Sigmoid colon (tissue), 7 donors: ENCODE data around the gene CLDN16. TPM values are rescaled to one million over a fixed set of nuclear protein-coding genes. Genes with fewer than 3 reads are reported as not detected.

ENCODE experiments used
- DNase-seq: peaks from one replicate; pipeline ENCODE4 v3.0.0-alpha.2; 2019
- H3K27ac ChIP-seq, 4 donors: fragments of 200-600 bp; sonication (generic); one replicate each; pipeline ENCODE4 v1.5.1; 2016 to 2019; ENCODE audit warnings: mild to moderate bottlenecking in 1 of 4
- H3K27me3 ChIP-seq, 3 donors: fragments of 200-600 bp; sonication (generic); one replicate each; pipeline ENCODE4 v1.5.1; 2019; ENCODE audit warnings: mild to moderate bottlenecking in 1 of 3
- H3K36me3 ChIP-seq, 4 donors: fragments of 200-600 bp; sonication (generic); one replicate each; pipeline ENCODE4 v1.5.1; 2016 to 2019
- H3K4me1 ChIP-seq, 4 donors: fragments of 200-600 bp; sonication (generic); one replicate each; pipeline ENCODE4 v1.5.1; 2017 to 2019
- H3K4me3 ChIP-seq, 4 donors: fragments of 200-600 bp; sonication (generic); one replicate each; pipeline ENCODE4 v1.5.1; 2017 to 2019; ENCODE audit warnings: mild to moderate bottlenecking in 2 of 4, moderate library complexity in 1 of 4
- H3K9me3 ChIP-seq, 4 donors: fragments of 200-600 bp in 3 of 4; sonication (generic) in 3 of 4; one replicate each; pipeline versions ENCODE4 v1.5.1 to v1.6.1; 2013 to 2019
- EP300 ChIP-seq, 4 donors: sonication (generic); formaldehyde crosslinking; IDR thresholded peaks; one replicate each; pipeline ENCODE4 v1.6.1; 2017; ENCODE audit warnings: antibody characterized with exemption in 4 of 4
- POLR2A ChIP-seq, 2 donors: fragments of 450-650 bp; IDR thresholded peaks; one replicate each; pipeline ENCODE4 v1.6.1; 2016; ENCODE audit warnings: antibody characterized with exemption in 2 of 2, mild to moderate bottlenecking in 2 of 2, moderate library complexity in 2 of 2
- POLR2AphosphoS5 ChIP-seq, 4 donors: sonication (generic); formaldehyde crosslinking; IDR thresholded peaks; one replicate each; pipeline ENCODE4 v1.6.1; 2017; ENCODE audit warnings: antibody characterized with exemption in 4 of 4
- WGBS, 2 donors: extraction: QIAGEN DNeasy Blood & Tissue Kit; methylation state at CpG; one replicate each; pipeline ENCODE4 v1.1.7; 2013; 5-methylcytosine and 5-hydroxymethylcytosine counted together
- intact Hi-C: fragments of 100-400 bp; cut with DNase I; formaldehyde crosslinking; loops from one replicate; pipeline ENCODE4 v1.15.1; 2023
- polyA plus RNA-seq, 3 donors: library from polyadenylated mRNA; stranded (reverse); fragments of 200-250 nt; gene quantifications; one replicate each; pipeline ENCODE4 v1.2.3, GENCODE V29; 2013
- total RNA-seq, 4 donors: library from RNA; depleted of rRNA; stranded (reverse); fragments of >200 nt; gene quantifications; one replicate each; pipeline ENCODE4 v1.1.0, GENCODE V29; 2016
- TF ChIP-seq, protein P1 (sequence below), 4 experiments: fragments of 450-650 bp in 3 of 4; fragments of 200-600 bp in 1 of 4; IDR thresholded peaks; one replicate each; pipeline ENCODE4 v1.5.1; 2016 to 2019; ENCODE audit warnings: antibody characterized with exemption in 4 of 4, mild to moderate bottlenecking in 3 of 4, moderate library complexity in 2 of 4
- donor health status: healthy with polysubstance abuse.
- donor health status: Bipolar disorder and iron deficiency.
- donor health status: healthy.

Gene CLDN16
- total RNA-seq (not detected), polyA plus RNA-seq (under 1 TPM in 1 of 3 donors, not detected in 2; 0.01 TPM)

DNA sequence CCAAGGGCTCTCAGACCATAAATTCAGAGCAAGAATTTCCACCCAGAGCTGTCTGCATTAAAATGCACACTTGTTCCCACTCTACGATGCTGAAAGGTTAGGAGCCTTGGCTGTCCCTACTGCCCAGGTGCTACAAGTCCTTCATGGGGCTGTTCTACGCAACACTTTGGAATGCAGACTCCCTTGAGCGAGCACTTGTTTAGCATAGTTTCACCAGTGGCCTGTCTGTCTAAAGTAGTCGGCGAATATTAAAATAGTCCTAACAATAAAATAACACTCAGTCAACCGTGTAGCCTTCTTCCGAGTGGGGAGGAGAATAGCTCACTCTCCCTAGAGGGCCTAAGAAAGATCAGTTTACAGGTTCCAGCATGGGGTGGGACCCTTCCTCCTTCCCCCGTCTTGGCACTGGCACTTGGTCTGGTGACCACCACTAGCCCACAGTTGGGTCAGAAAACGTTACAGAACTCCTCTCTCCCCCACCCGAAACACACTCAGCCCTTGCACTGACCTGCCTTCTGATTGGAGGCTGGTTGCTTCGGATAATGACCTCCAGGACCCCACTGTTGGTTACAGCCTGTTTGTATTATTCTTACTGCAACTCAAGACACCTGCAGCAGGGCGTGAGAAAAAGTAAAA is at the start of gene CLDN16:
TSS of gene CLDN16 (plus strand) at position 586 of the 636 bp plus-strand sequence. CDS start 167 bp downstream, outside the sequence.
- H3K27me3 ChIP-seq, result no peaks in the 10 kb centered on the region
- no peaks in the 10 kb centered on the region for H3K9me3 ChIP-seq
- H3K4me3 ChIP-seq, result no peak within 1 kb of the TSS
- no peaks in the 10 kb centered on the region for H3K36me3 ChIP-seq
- H3K4me1 ChIP-seq, result no peaks in the 10 kb centered on the region
- DNase-seq, result no peak
- TF ChIP-seq EP300 (IDR thresholded peaks at IDR 0.05) (no peak), POLR2A (IDR thresholded peaks at IDR 0.05) (no peak), POLR2AphosphoS5 (IDR thresholded peaks at IDR 0.05) (no peak)
- TF ChIP-seq, protein P1, sequence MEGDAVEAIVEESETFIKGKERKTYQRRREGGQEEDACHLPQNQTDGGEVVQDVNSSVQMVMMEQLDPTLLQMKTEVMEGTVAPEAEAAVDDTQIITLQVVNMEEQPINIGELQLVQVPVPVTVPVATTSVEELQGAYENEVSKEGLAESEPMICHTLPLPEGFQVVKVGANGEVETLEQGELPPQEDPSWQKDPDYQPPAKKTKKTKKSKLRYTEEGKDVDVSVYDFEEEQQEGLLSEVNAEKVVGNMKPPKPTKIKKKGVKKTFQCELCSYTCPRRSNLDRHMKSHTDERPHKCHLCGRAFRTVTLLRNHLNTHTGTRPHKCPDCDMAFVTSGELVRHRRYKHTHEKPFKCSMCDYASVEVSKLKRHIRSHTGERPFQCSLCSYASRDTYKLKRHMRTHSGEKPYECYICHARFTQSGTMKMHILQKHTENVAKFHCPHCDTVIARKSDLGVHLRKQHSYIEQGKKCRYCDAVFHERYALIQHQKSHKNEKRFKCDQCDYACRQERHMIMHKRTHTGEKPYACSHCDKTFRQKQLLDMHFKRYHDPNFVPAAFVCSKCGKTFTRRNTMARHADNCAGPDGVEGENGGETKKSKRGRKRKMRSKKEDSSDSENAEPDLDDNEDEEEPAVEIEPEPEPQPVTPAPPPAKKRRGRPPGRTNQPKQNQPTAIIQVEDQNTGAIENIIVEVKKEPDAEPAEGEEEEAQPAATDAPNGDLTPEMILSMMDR (IDR thresholded peaks at IDR 0.05), result no peak
- intact Hi-C loops, result no loop called here
- no peak within 1 kb of the TSS for H3K27ac ChIP-seq
- WGBS, 2 donors, result 87 to 88% methylated on average over 12 of the region's 12 CpGs

DNA sequence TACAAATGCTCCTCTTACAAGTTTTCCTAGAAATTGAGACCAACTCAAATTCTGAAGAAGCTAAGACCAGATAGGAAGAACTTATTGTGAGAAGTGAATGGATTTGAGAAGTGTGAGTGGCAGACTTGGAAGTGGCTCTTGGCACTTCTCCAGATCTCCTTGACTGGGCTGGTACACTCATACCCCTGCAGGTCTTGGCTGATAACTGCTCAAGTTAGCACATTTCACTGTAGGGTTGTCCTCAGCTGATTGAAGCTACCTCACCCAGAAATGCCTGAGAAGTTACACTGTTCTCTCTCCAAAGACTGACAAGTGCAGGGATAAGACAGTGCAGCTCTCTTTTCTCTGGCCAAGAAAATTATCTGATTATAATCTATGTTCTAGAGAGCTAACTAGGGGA is 49.2 kb upstream of the CLDN16 start:
- intact Hi-C loops, result no loop called here

DNA sequence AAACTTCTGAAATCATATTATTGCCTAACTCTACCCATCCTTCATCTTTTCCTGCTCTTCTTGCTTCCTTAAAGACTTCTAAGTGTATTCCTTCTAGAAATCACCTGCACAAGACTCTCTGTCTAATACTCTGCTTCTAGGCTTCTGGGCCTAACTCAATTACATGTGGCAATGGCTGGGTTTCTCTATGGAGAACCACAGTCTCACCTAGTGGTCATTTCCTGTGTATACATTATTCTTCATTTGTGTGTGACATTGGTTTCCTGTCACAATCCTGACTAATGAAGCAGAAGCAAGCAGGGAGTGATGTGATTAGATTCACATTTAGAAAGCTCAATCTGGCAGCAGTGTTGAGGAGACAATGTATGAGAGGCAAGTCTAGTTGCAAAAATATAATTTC is 48.8 kb upstream of the CLDN16 start:
- Histone ChIP-seq H3K4me1 (peaks cover 0 to 6% (median 0%) of the 10 kb centered on the region in 4 donors), H3K27ac (no peak overlapping the region), H3K4me3 (no peak overlapping the region), H3K36me3 (no peaks in the 10 kb centered on the region), H3K9me3 (no peaks in the 10 kb centered on the region), H3K27me3 (no peaks in the 10 kb centered on the region)
- intact Hi-C loops, result no loop called here
- no peak for DNase-seq
- TF ChIP-seq, protein P1 (IDR thresholded peaks at IDR 0.05), result no peak
- TF ChIP-seq POLR2AphosphoS5 (IDR thresholded peaks at IDR 0.05) (no peak), POLR2A (IDR thresholded peaks at IDR 0.05) (no peak), EP300 (IDR thresholded peaks at IDR 0.05) (no peak)

More for the DNA sequence above, 49.2 kb upstream of the CLDN16 start:
- no peak for DNase-seq
- H3K4me1 ChIP-seq, result peaks cover 0 to 6% (median 0%) of the 10 kb centered on the region in 4 donors
- H3K9me3 ChIP-seq, result no peaks in the 10 kb centered on the region
- no peak for TF ChIP-seq EP300 (IDR thresholded peaks at IDR 0.05)
- no peak for TF ChIP-seq POLR2A (IDR thresholded peaks at IDR 0.05)
- TF ChIP-seq POLR2AphosphoS5 (IDR thresholded peaks at IDR 0.05), result no peak
- TF ChIP-seq, protein P1 (IDR thresholded peaks at IDR 0.05), result no peak
- no peak overlapping the region for H3K27ac ChIP-seq
- H3K36me3 ChIP-seq, result no peaks in the 10 kb centered on the region
- no peak overlapping the region for H3K4me3 ChIP-seq
- no peaks in the 10 kb centered on the region for H3K27me3 ChIP-seq

- Histone ChIP-seq H3K9me3 (no peaks in the 10 kb centered on the region), H3K4me1 (peaks cover 0 to 10% (median 4%) of the 10 kb centered on the region in 4 donors), H3K27ac (no peak overlapping the region), H3K36me3 (no peaks in the 10 kb centered on the region), H3K27me3 (no peaks in the 10 kb centered on the region), H3K4me3 (no peak overlapping the region)
- intact Hi-C loops, result no loop called here
- no peak for TF ChIP-seq EP300 (IDR thresholded peaks at IDR 0.05)
- TF ChIP-seq POLR2A (IDR thresholded peaks at IDR 0.05), result no peak
- TF ChIP-seq, protein P1 (IDR thresholded peaks at IDR 0.05), result no peak
- TF ChIP-seq POLR2AphosphoS5 (IDR thresholded peaks at IDR 0.05), result no peak
- DNase-seq, result no peak
- WGBS, 2 donors, result 82 to 87% methylated on average over 2 of the region's 2 CpGs
These were observed 47.9 kb upstream of the CLDN16 start for GRCh38 chr3:190340071-190340470.
